ENCODE measurements around the gene USP53.

GRCh38 chr4:119231491-119231890 is 19.0 kb downstream of the USP53 start:
- no peak for TF ChIP-seq CTCF (tag by site-specific recombination; IDR thresholded peaks at IDR 0.05)
- TF ChIP-seq AEBP2 (tag by site-specific recombination; IDR thresholded peaks at IDR 0.05; ENCODE audit: borderline replicate concordance), result no peak
